T-cell (primary cell): ENCODE results near the gene BICC1. TPM values are rescaled to one million over a fixed set of nuclear protein-coding genes. Genes with fewer than 3 reads are reported as not detected.

ENCODE experiments used
- ATAC-seq, 4 experiments: fragments of 200-7000 bp in 3 of 4; fragments of 150-1000 bp in 1 of 4; cut with Tn5 transposase; replicated peaks in 1 of 4; 1 replicate in 3 of 4; 2 replicates in 1 of 4; pipeline ENCODE4 v1.10.0; 2021; ENCODE audit warnings: moderate library complexity in 3 of 4, mild to moderate bottlenecking in 2 of 4, moderate number of reproducible peaks in 1 of 4
- CTCF ChIA-PET, 2 donors: fragments of 300-600 bp; sonication (Branson Sonifier 250); formaldehyde crosslinking; loops; one replicate each; lab custom pipeline; 2022; ENCODE audit warnings: antibody characterized with exemption in 2 of 2; lab: Charles Lee
- POLR2A ChIA-PET, 2 donors: fragments of 300-600 bp; sonication (Branson Sonifier 250); formaldehyde crosslinking; loops; one replicate each; lab custom pipeline; 2022; ENCODE audit warnings: antibody characterized with exemption in 2 of 2; lab: Charles Lee
- DNase-seq, 35 experiments: peaks; one replicate each; pipeline versions ENCODE4 v3.0.0 to v3.0.0-alpha.2; 2013 to 2023
- H3K27ac ChIP-seq: one replicate; pipeline ENCODE4 v1.5.1; 2013; ENCODE audit warnings: low read length
- H3K27me3 ChIP-seq, 2 experiments: replicated peaks in 1 of 2; 1 replicate in 1 of 2; 2 replicates in 1 of 2; pipeline versions ENCODE4 v1.6.1 to v1.7.0; 2013; ENCODE audit warnings: low read length in 1 of 2, mixed read lengths in 1 of 2; ENCODE audit not compliant: control insufficient read depth in 2 of 2, insufficient read depth in 2 of 2; ENCODE audit errors: extremely low read depth in 1 of 2
- H3K36me3 ChIP-seq, 2 donors: 1 replicate in 1 of 2; 2 replicates in 1 of 2; pipeline versions ENCODE4 v1.6.1 to v1.7.0; 2013; ENCODE audit warnings: low read length in 1 of 2; ENCODE audit not compliant: control insufficient read depth in 2 of 2, insufficient read depth in 1 of 2; ENCODE audit errors: extremely low read depth in 1 of 2
- H3K4me1 ChIP-seq, 2 experiments: 1 replicate in 1 of 2; 2 replicates in 1 of 2; pipeline versions ENCODE4 v1.6.1 to v1.7.0; 2013; ENCODE audit warnings: low read length in 2 of 2, mixed read lengths in 1 of 2; ENCODE audit not compliant: insufficient read depth in 2 of 2, control insufficient read depth in 1 of 2; ENCODE audit errors: extremely low read depth in 1 of 2
- H3K4me3 ChIP-seq, 2 donors: 1 replicate in 1 of 2; 2 replicates in 1 of 2; pipeline versions ENCODE4 v1.5.1 to v1.7.0; 2013; ENCODE audit warnings: mild to moderate bottlenecking in 2 of 2, low read length in 1 of 2, moderate library complexity in 1 of 2; ENCODE audit not compliant: control insufficient read depth in 1 of 2; ENCODE audit errors: extremely low read depth in 1 of 2
- H3K9me3 ChIP-seq: 2 replicates; pipeline ENCODE4 v1.7.0; 2013
- H3K27ac Mint-ChIP-seq, 2 donors: one replicate each; pipeline ENCODE4 v1.8.0; 2020 to 2021; ENCODE audit warnings: mild to moderate bottlenecking in 2 of 2, mixed read lengths in 2 of 2
- H3K27me3 Mint-ChIP-seq, 2 donors: one replicate each; pipeline ENCODE4 v1.8.0; 2021 to 2022; ENCODE audit warnings: mixed read lengths in 2 of 2
- H3K36me3 Mint-ChIP-seq: one replicate; pipeline ENCODE4 v1.8.0; 2021; ENCODE audit warnings: mixed read lengths
- H3K4me1 Mint-ChIP-seq, 3 donors: one replicate each; pipeline ENCODE4 v1.8.0; 2020 to 2022; ENCODE audit warnings: mixed read lengths in 3 of 3, mild to moderate bottlenecking in 1 of 3
- H3K4me3 Mint-ChIP-seq, 3 donors: one replicate each; pipeline ENCODE4 v1.8.0; 2020 to 2022; ENCODE audit warnings: mild to moderate bottlenecking in 3 of 3, mixed read lengths in 3 of 3, moderate library complexity in 3 of 3
- H3K9me3 Mint-ChIP-seq, 3 donors: one replicate each; pipeline ENCODE4 v1.8.0; 2020 to 2022; ENCODE audit warnings: mixed read lengths in 3 of 3
- WGBS: methylation state at CpG from one replicate; pipeline ENCODE4 v1.1.5; 2013; ENCODE audit warnings: missing lambda C conversion rate; ENCODE audit not compliant: insufficient coverage; 5-methylcytosine and 5-hydroxymethylcytosine counted together
- total RNA-seq, 35 experiments: library from RNA in 6 of 35; stranded (reverse) in 6 of 35; fragments of 120-200 nt in 1 of 35; gene quantifications; one replicate each; pipeline versions ENCODE4 v1.2.1 to v1.2.4 and lab custom pipeline; 2013 to 2026

The BICC1 gene
- total RNA-seq, 5 donors from 2014 or later (not counting 1 experiment from before 2014, with no cell fraction given), result 0.06 to 0.09 (median 0.07) TPM; not detected in 2

DNA sequence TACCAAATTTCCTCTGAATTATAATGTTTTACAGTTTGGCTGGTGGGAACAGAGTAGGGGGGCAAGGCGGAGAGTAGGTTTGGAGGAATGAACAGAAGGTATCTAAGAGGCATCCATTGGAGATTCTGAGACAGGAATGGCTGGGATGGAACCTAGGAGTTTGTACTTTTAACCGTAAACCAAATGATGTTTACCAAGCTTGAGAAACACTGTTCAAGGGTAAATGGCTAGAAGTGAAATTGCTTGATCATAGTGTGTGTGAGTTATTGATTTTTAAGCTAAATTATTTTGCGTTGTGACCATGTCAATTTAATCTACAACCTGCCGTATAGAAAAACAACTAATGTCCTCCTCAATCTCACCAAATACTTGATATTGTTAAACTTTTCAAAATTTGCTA, 357.4 kb downstream of the BICC1 start:
- DNase-seq, result no peak
- Mint-ChIP-seq H3K27me3 (no peaks in the 10 kb centered on the region), H3K4me1 (no peaks in the 10 kb centered on the region), H3K27ac (no peak overlapping the region), H3K9me3 (no peaks in the 10 kb centered on the region), H3K4me3 (no peak overlapping the region), H3K36me3 (no peaks in the 10 kb centered on the region)
- no peaks in the 10 kb centered on the region for H3K9me3 ChIP-seq
- ATAC-seq, result no peak
- 75% methylated on average over 2 of the region's 4 CpGs for WGBS
- no peak overlapping the region for H3K27ac ChIP-seq
- no peak overlapping the region for H3K4me3 ChIP-seq
- H3K36me3 ChIP-seq, result no peaks in the 10 kb centered on the region
- ChIA-PET POLR2A (interaction anchor here in 1 of 2 donors (0.6 kb wide), 1 partner anchor 224 kb away, joined by 3 read pairs; no protein-coding TSS in a partner anchor), CTCF (no interaction called here)
- H3K27me3 ChIP-seq, result no peaks in the 10 kb centered on the region
- H3K4me1 ChIP-seq, result no peaks in the 10 kb centered on the region

DNA sequence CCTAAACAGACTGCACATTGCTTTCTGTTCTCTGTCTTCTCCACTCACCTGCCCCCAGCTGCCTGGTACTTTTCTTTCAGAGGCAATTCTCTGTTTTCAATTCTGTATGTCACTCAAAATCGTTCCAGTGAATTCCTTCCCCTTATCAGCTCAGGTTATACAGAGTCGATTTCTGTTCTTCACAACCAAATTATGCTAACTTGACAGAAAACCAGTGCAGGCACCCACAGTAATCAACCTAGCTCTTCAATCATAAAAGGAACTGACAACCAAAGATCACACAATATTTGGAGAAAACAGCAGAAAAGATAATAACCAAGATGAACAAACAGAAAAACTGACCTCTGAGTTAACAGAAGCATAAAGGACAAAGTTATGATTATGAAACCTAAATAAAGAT, 360.5 kb downstream of the BICC1 start:
- no peaks in the 10 kb centered on the region for H3K27me3 ChIP-seq
- POLR2A ChIA-PET, result no interaction called here
- Mint-ChIP-seq H3K4me1 (no peaks in the 10 kb centered on the region), H3K36me3 (no peaks in the 10 kb centered on the region), H3K27me3 (no peaks in the 10 kb centered on the region), H3K4me3 (no peak overlapping the region), H3K9me3 (no peaks in the 10 kb centered on the region), H3K27ac (no peak overlapping the region)
- no peaks in the 10 kb centered on the region for H3K36me3 ChIP-seq
- H3K27ac ChIP-seq, result no peak overlapping the region
- ATAC-seq, result no peak
- CTCF ChIA-PET, result no interaction called here
- no peaks in the 10 kb centered on the region for H3K4me1 ChIP-seq
- DNase-seq, result no peak
- H3K9me3 ChIP-seq, result no peaks in the 10 kb centered on the region
- no peak overlapping the region for H3K4me3 ChIP-seq
- WGBS, result 63% methylated on average over 2 of the region's 2 CpGs

Other genes with a start within 250 kb of the BICC1 start
- 1 to 10 TPM; 3.7 to 5.3 (median 4.3) TPM for gene IPMK, start 245.0 kb upstream of the BICC1 start, total RNA-seq
- gene CISD1, start 243.7 kb upstream of the BICC1 start, total RNA-seq, result 10 to 100 TPM in 3 of 5 donors, 1 to 10 TPM in 2; 6.3 to 11.3 (median 10.3) TPM
- gene UBE2D1, start 177.9 kb upstream of the BICC1 start, total RNA-seq, result 10 to 100 TPM in 4 of 5 donors, 1 to 10 TPM in 1; 9.4 to 12.2 (median 10.5) TPM
- gene TFAM, start 127.5 kb upstream of the BICC1 start, total RNA-seq, result 10 to 100 TPM; 35.9 to 41.8 (median 39.2) TPM